Measurements from ENCODE around the gene ATP8A2. TPM values are rescaled to one million over a fixed set of nuclear protein-coding genes. Genes with fewer than 3 reads are reported as not detected.

ATP8A2 gene
- total and polyA plus RNA-seq, 11 donors, result 0.01 to 0.29 (median 0.05) TPM; not detected in 2

- intact Hi-C loops (cut with DNase I), result loop anchor here in 1 of 10 donors (5.0 kb wide), 1 partner anchor 1072 kb away; no protein-coding TSS in a partner anchor
- H3K4me1 ChIP-seq, result no peaks in the 10 kb centered on the region
- H3K4me3 ChIP-seq, result no peak overlapping the region
- H3K9me3 ChIP-seq, result no peaks in the 10 kb centered on the region
- H3K27ac ChIP-seq, result no peak overlapping the region
- no peaks in the 10 kb centered on the region for H3K36me3 ChIP-seq
- ATAC-seq (peak in 2 of 4 donors; percentile 28 to 44), DNase-seq (no peak)
- WGBS, 4 donors, result 21 to 43% (median 30%) methylated on average over 12 to 16 of the region's 16 CpGs
- peaks cover 0 to 22% (median 4%) of the 10 kb centered on the region in 9 donors for H3K27me3 ChIP-seq
- no peak for TF ChIP-seq POLR2A (IDR thresholded peaks at IDR 0.05)
- TF ChIP-seq CTCF (IDR thresholded peaks at IDR 0.05), result no peak
Measured at GRCh38 chr13:26074706-26075105, 702.9 kb downstream of the ATP8A2 start.

Other genes with a start within 250 kb of the ATP8A2 start
- gene AMER2, start 199.7 kb upstream of the ATP8A2 start, total RNA-seq, result not detected
- not detected for gene AMER2, start 199.7 kb upstream of the ATP8A2 start, polyA plus RNA-seq
- gene MTMR6, start 84.5 kb upstream of the ATP8A2 start, total RNA-seq, result 10 to 100 TPM; 15.6 to 21.5 (median 17.6) TPM
- gene MTMR6, start 84.5 kb upstream of the ATP8A2 start, polyA plus RNA-seq, result 10 to 100 TPM in 1 of 2 donors, 1 to 10 TPM in 1; 3.4 to 16.7 TPM
- gene NUP58, start 70.3 kb upstream of the ATP8A2 start, total RNA-seq, result 10 to 100 TPM; 18.3 to 39.1 (median 24.4) TPM
- 10 to 100 TPM in 1 of 2 donors, 1 to 10 TPM in 1; 7.0 to 20.1 TPM for gene NUP58, start 70.3 kb upstream of the ATP8A2 start, polyA plus RNA-seq

Measured in heart left ventricle (tissue), 16 donors.